GM19452 (cell line): ENCODE results near the gene EDAR.

Experiments
- ATAC-seq: cut with Tn5 transposase; IDR thresholded peaks from one replicate; pipeline ENCODE4 v1.9.1; 2021; ENCODE audit not compliant: unreplicated experiment

The EDAR gene

GRCh38 chr2:108926561-108927380 lies 62.2 kb downstream of the EDAR start:
- ATAC-seq: no peak

DNA sequence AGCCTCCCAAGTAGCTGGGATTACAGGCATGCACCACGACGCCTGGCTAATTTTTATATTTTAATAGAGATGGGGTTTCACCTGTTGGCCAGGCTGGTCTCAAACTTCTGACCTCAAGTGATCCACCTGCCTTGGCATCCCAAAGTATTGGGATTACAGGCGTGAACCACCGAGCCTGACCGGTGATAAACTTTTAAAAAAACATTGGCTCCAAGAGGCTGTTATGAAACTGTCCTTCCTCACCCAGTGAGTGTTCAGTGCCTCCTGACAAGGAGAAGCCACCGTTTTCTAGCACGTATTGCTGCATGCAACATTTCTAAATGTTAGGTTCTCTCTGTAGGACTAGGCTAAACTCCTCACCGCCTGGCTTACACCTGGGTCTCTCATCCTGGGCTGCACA lies 63.3 kb downstream of the EDAR start:
- no peak for ATAC-seq

GRCh38 chr2:108925286-108925685 lies 63.7 kb downstream of the EDAR start:
- ATAC-seq: no peak

DNA sequence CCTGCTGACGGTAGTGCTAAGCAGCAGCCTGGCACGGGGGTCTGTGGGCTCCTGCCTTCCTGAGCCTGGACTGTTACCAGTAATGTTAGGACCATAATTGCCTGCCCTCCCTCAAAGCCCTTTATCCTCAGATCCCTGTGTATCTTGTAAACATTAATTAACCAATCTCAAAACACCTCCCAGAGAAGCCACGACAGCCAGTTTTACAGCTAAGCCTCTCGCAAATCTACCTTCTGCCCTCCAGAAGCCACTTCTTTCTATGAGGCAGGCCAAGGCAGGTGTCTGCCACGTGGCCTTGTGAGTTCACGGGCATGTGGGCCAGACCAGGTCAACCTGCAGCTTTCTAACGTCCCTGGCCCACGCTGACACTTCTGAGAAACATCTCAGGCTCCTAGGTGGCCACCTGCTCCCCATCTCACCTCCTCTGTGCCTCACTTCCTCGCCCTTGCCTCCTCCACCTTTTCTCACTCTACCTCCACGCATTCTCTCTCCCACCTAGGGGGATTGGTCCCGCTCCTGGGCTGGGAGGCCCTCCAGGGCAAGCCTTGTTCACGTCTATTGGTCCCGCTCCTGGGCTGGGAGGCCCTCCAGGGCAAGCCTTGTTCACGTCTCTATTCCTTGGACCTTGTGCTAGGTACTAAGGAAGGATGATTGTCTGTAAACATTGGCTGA lies 64.3 kb downstream of the EDAR start:
- ATAC-seq: no peak

DNA sequence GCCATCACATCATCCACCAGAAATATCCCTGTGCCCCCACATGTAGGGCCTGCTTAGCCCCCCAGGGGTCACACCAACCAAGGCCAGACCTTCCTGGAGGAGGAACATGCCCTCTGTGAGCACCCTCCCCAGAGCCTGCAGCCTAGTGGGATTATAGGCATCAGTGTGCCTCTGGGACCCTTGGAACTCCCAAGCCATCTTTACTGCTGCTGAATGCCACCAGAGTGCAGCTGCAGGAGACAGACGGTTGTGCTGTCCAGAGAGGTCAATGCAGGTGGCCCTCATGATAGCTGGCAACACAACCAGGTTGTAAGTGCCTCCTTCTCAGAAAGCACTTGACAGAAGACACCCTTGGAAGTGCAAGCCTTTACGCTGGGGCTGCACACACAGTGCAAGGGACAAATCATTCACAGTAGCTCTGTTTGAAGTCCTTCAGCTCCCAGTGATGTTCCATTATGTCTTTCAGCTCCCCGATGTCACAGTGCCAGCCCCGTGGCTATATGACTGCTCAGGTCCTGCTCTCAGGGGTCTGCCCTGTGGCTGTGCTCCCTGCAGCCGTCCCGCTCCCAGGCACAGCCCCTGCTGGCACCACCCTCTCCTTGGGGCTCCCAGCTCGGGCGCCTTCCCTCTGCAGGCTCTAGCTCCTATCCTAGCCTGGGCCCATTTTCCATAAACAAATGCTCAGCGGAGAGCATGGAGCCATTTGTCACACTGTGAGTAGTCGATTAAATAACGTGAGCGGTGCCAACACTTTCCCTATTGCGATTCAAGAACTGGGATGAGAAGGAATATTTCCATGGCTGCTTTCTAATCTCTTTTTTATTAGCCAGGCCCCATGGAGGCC lies 65.1 kb downstream of the EDAR start:
- no peak for ATAC-seq

DNA sequence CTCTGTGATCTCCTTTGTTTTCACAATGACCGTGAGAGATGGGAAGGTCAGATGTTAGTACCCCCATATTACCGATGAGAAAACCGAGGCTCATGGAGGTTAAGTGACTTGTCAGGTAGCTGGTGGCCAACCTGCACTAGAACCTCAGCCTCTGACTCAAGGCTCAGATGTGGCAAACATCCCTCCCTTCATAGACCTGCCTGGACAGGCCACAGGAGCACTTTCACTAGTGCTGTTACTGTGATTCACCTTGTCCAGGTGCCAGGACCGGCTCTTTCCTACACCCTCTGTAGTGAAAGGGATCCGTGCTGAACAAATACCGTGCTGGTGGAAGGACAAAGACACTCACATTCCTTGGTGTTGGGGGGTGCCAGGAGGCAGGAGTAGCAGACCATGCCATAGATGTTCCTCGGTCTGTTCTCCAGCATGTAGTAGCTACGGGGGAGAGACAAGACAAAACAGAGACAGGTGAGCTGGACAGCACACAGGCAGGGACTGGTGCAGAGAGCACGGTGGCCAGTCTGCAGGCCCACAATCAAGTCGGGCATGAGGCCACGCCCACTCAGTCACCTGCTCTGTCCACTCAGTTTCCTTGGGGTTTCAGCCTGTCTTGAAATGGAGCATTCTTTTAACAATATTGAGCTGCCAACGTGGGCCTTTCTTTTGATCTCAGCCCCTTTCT lies 65.9 kb downstream of the EDAR start:
- ATAC-seq: no peak

- no peak for ATAC-seq
These were observed 66.7 kb downstream of the EDAR start for GRCh38 chr2:108922141-108922915.

GRCh38 chr2:108921096-108922030 lies 67.7 kb downstream of the EDAR start:
- ATAC-seq: no peak

GRCh38 chr2:108920686-108921085 lies 68.3 kb downstream of the EDAR start:
- ATAC-seq: no peak

- ATAC-seq: no peak
These were observed 69.2 kb downstream of the EDAR start for GRCh38 chr2:108919571-108920373.

- ATAC-seq: no peak
These were observed 70.1 kb downstream of the EDAR start for GRCh38 chr2:108918941-108919341.

- ATAC-seq: no peak
These were observed 70.7 kb downstream of the EDAR start for GRCh38 chr2:108918156-108918874.

- ATAC-seq: no peak
These were observed 71.5 kb downstream of the EDAR start for GRCh38 chr2:108917526-108917925.

GRCh38 chr2:108916796-108917421 lies 72.1 kb downstream of the EDAR start:
- no peak for ATAC-seq

DNA sequence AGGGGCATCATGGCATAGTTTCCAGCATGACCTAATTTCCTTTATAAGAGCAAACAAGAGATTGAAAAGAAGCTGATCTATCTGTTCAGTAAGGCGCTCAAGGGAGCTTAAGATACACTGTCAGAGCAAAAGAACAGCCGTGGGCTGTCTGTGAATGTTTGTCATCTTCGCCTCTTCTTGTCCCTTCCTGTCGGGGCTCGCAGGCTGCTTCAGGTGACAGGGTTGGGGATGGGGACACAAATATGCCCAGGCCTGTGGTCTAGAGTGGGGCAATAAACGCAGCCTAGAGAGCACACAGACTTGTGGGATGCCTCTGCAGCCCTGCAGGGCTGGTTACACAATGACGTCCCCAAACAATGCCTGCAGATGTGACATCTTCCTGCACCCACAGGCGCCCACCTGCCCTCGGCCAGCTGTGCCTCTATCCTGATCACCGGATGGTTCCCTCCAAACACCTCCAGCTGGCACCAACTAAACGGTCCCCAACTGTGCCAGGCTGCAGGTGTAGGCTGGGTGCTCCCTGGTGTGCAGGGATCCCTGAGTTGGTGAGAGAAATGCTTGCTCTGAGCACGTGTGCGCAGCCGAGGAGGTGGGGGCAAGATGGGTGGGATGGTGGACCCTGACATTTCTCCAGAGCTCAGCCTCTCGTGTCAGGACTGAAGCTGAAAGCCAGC lies 72.8 kb downstream of the EDAR start:
- ATAC-seq: no peak

DNA sequence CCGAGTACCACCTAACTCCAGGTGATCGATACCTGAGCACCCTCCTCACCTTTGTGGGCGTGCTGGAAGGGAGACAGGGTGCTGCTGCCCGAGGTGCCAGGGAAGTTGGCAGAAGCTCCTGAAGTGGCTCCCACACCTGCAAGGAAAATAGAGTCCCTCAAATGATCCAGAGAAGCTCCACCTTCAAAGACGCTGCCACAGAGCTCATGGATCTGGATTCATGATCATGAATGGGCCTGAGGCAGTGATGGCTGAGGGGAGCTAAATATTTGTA lies 76.5 kb downstream of the EDAR start:
- ATAC-seq: no peak
